BJ (cell line): Measurements from ENCODE around the gene ARPP21. TPM values are rescaled to one million over a fixed set of nuclear protein-coding genes. Genes with fewer than 3 reads are reported as not detected.

ENCODE experiments used
- CTCF ChIA-PET: fragments of 350-600 bp; formaldehyde crosslinking; extraction: SDS; loops from one replicate; lab custom pipeline; 2021; ENCODE audit warnings: antibody characterized with exemption, inconsistent platforms; lab: Yijun Ruan, JAX
- POLR2A ChIA-PET: fragments of 300-600 bp; sonication (Branson Sonifier 250); formaldehyde crosslinking; extraction: SDS; loops from one replicate; lab custom pipeline; 2021; ENCODE audit warnings: antibody characterized with exemption; lab: Charles Lee
- DNase-seq: peaks from one replicate; pipeline ENCODE4 v3.0.0-alpha.2; 2011; ENCODE audit warnings: low read depth
- H3K27me3 ChIP-seq: 2 replicates; pipeline ENCODE4 v1.6.0; 2011; ENCODE audit warnings: low read length; ENCODE audit not compliant: control insufficient read depth, insufficient read depth
- H3K36me3 ChIP-seq: 2 replicates; pipeline ENCODE4 v1.5.1; 2011; ENCODE audit warnings: low read length; ENCODE audit not compliant: control insufficient read depth, insufficient read depth
- H3K4me3 ChIP-seq: 2 replicates; pipeline ENCODE4 v1.5.1; 2011; ENCODE audit warnings: low read depth, mild to moderate bottlenecking, control low read depth, low read length
- polyA plus RNA-seq: library from polyadenylated mRNA; depleted of rRNA; stranded (reverse); fragments of >200 nt; gene quantifications from 2 replicates; pipeline ENCODE4 v1.2.3, GENCODE V29; 2011
- TF ChIP-seq, protein P1 (sequence below): IDR thresholded peaks from 2 replicates; pipeline ENCODE4 v1.5.1; 2011; ENCODE audit warnings: low read depth, mild to moderate bottlenecking, control low read depth, inconsistent platforms, low read length, moderate library complexity; ENCODE audit not compliant: insufficient read depth

The ARPP21 gene
- polyA plus RNA-seq, 1 experiment: not detected

DNA sequence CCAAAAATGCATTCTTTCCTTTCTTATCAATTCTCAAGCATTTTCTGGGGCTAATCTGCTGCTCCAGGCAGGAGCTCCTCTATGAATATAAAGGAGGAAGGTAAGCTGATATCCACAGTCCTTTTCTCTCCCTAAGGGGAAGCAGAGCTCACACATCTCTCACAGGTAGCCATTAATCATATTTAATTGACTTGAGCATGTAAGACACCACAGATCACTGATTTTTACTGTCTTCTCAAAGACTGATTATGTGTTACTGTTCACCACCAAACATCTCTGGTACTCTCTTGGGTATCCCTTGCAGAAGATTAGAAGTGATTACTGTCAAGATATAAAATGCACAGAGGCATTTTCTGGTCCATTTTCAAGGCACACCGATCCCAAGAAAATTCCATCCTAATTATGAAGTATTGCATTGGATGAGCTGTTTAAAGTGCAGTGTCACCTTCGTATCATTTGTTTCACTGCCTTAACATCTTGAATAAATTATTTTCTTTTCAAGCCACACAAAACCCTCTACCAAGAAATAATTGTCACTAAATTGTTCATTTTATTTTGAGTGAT, 100.7 kb downstream of the ARPP21 start:
- DNase-seq: no peak
- H3K36me3 ChIP-seq: no peaks in the 10 kb centered on the region
- no peaks in the 10 kb centered on the region for H3K27me3 ChIP-seq
- ChIA-PET POLR2A (no interaction called here), CTCF (no interaction called here)
- H3K4me3 ChIP-seq: no peak overlapping the region
- TF ChIP-seq, protein P1, sequence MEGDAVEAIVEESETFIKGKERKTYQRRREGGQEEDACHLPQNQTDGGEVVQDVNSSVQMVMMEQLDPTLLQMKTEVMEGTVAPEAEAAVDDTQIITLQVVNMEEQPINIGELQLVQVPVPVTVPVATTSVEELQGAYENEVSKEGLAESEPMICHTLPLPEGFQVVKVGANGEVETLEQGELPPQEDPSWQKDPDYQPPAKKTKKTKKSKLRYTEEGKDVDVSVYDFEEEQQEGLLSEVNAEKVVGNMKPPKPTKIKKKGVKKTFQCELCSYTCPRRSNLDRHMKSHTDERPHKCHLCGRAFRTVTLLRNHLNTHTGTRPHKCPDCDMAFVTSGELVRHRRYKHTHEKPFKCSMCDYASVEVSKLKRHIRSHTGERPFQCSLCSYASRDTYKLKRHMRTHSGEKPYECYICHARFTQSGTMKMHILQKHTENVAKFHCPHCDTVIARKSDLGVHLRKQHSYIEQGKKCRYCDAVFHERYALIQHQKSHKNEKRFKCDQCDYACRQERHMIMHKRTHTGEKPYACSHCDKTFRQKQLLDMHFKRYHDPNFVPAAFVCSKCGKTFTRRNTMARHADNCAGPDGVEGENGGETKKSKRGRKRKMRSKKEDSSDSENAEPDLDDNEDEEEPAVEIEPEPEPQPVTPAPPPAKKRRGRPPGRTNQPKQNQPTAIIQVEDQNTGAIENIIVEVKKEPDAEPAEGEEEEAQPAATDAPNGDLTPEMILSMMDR: no peak

DNA sequence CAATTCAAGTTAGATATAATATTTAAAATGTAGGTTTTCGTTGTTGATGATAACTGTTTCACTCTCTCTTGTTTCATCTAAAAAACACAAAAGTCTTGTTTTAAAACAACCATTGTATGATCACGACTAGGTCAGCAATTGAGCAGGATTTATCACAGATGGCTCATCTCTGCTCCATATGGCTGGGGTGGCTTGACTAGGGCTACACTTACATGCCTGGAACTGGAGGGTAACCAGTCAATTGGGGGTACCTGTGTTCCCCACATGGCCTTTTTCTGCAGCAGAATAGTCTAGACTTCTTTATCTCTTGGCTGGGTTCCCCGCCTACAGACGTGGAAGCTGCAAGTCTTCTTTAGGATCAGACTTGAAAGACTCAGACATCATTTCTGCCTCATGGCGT, 103.9 kb downstream of the ARPP21 start:
- CTCF ChIA-PET: no interaction called here
- no peak for DNase-seq
- TF ChIP-seq, protein P1: no peak
- H3K4me3 ChIP-seq: no peak overlapping the region
- no peaks in the 10 kb centered on the region for H3K27me3 ChIP-seq
- H3K36me3 ChIP-seq: no peaks in the 10 kb centered on the region
- POLR2A ChIA-PET: no interaction called here

DNA sequence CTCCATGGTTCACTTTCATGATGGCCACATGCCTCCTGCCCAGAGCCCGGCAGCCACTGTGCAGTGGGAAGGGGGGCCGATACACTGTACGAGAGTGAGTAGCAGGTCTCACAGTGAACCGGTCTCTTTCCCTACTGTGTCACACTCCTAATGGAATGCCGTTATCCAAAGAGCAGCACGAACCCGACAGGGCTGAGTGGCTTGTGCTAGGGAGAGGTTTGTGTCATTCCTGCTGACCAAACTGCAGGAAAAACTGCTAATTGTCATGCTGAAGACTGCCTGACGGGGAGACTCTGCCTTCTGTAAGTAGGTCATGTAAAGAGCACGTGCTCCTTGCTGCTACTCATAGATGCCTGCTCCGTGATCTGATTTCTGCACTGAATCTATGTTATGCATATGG, 105.1 kb downstream of the ARPP21 start:
- TF ChIP-seq, protein P1: no peak
- DNase-seq: no peak
- CTCF ChIA-PET: no interaction called here
- Histone ChIP-seq H3K36me3 (no peaks in the 10 kb centered on the region), H3K4me3 (no peak overlapping the region), H3K27me3 (no peaks in the 10 kb centered on the region)
- POLR2A ChIA-PET: no interaction called here

DNA sequence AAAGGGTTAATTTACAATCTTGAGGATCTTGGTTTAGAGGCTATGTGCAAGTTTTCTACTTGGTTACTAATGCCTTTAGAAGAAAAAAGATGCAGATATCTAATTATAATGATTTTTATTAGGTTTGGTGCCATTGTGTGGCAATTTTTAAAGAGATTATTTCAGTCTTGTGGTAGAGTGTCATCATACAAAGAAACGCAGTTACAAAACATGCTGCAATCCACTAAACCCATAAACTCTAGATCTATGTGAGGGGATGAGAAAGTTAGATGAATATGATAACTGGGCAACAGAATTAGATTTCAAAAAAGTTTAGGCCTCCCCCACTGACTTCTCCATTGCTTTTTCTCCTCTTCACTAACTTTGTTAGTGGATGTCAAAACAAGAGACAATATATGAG, 106.0 kb downstream of the ARPP21 start:
- POLR2A ChIA-PET: no interaction called here
- CTCF ChIA-PET: no interaction called here
- no peak for DNase-seq
- Histone ChIP-seq H3K27me3 (no peaks in the 10 kb centered on the region), H3K4me3 (no peak overlapping the region), H3K36me3 (no peaks in the 10 kb centered on the region)
- TF ChIP-seq, protein P1: no peak

DNA sequence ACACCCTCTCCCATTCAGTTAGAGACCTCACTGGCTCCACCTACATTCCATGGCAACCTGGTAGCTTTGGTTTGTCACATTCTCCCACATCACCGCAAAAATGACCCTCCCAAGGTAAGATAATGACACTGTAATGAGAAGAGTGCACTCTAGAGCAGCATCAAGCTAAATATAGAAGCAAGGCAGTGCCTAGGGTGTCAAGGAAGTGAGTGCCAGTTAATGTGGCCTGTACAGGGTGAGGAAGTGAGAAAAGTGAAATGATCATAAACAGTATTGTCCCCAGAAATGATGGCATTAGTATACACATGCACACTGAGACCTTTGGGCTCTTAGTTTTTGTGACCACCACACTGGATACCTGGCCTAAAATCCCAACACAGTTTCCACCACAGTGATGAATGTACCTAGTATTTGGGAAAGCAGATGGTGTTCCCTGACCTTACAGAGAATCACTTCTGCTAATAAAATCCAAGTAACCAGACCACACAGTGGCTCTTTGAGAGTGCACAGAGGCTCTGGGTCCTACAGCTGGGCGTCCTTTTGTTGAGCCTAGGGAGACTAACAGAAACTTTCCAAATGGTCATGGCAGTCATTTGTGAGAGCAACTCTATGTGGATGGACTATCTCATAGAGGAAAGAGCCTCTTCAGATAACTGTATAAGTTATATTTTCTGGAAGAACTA, 106.6 kb downstream of the ARPP21 start:
- POLR2A ChIA-PET: no interaction called here
- no peak for DNase-seq
- Histone ChIP-seq H3K27me3 (no peaks in the 10 kb centered on the region), H3K36me3 (no peaks in the 10 kb centered on the region), H3K4me3 (no peak overlapping the region)
- TF ChIP-seq, protein P1: no peak
- CTCF ChIA-PET: no interaction called here
